HepG2 (cell line): Measurements from ENCODE around the gene LGI4. TPM values are rescaled to one million over a fixed set of nuclear protein-coding genes. Genes with fewer than 3 reads are reported as not detected.

Experiments used
- ATAC-seq: fragments of 200-7000 bp; cut with Tn5 transposase; 3 replicates; pipeline ENCODE4 v1.9.1; 2020; ENCODE audit warnings: mild to moderate bottlenecking, moderate library complexity
- BruUV-seq: library from RNA; stranded (reverse); fragments of 400-500 nt; replicated peaks from 2 replicates; lab custom pipeline; 2021; lab: Mats Ljungman, UMichigan
- CTCF ChIA-PET: fragments of 300-600 bp; formaldehyde crosslinking; extraction: SDS; loops from one replicate; lab custom pipeline; 2021; ENCODE audit warnings: low total read pairs, inconsistent platforms, low intra/inter-chr PET ratio; lab: Yijun Ruan, JAX
- POLR2A ChIA-PET: fragments of 350-600 bp; sonication (Branson Sonifier 250); formaldehyde crosslinking; loops from one replicate; lab custom pipeline; 2020; ENCODE audit warnings: antibody characterized with exemption, inconsistent platforms; lab: Yijun Ruan, JAX
- DNase-seq: peaks from one replicate; pipeline ENCODE4 v3.0.0-alpha.2; 2015; ENCODE audit warnings: low spot score
- FAIRE-seq: peaks from 3 replicates; lab custom pipeline; 2011; peaks lifted over from hg19 to GRCh38; lab: Jason Lieb, UNC
- H2AFZ ChIP-seq: one replicate; pipeline ENCODE4 v1.6.1; 2011; ENCODE audit warnings: low read length, inconsistent platforms
- H3K27ac ChIP-seq: fragments of 300-600 bp; 3 replicates; pipeline ENCODE4 v1.8.0; 2011; ENCODE audit warnings: mixed run types, mild to moderate bottlenecking, mixed read lengths, low read length, inconsistent platforms; ENCODE audit not compliant: insufficient read depth; ENCODE audit errors: extremely low read length
- H3K27me3 ChIP-seq, 2 experiments: fragments of 200-600 bp in 1 of 2; 2 replicates in 1 of 2; 3 replicates in 1 of 2; pipeline versions ENCODE4 v1.6.0 to v1.8.0; 2011; ENCODE audit warnings: low read length in 2 of 2, mild to moderate bottlenecking in 2 of 2, moderate library complexity in 2 of 2, inconsistent platforms in 1 of 2; ENCODE audit not compliant: insufficient read depth in 2 of 2, control insufficient read depth in 1 of 2
- H3K36me3 ChIP-seq, 2 experiments: fragments of 200-600 bp in 1 of 2; replicated peaks in 1 of 2; 2 replicates in 1 of 2; 3 replicates in 1 of 2; pipeline versions ENCODE4 v1.5.1 to v1.8.0; 2011; ENCODE audit warnings: low read length in 2 of 2, inconsistent platforms in 1 of 2; ENCODE audit not compliant: insufficient read depth in 2 of 2, control insufficient read depth in 1 of 2
- H3K4me1 ChIP-seq: 2 replicates; pipeline ENCODE4 v1.5.1; 2012; ENCODE audit warnings: low read length, inconsistent platforms; ENCODE audit not compliant: insufficient read depth
- H3K4me2 ChIP-seq: 2 replicates; pipeline ENCODE4 v1.6.0; 2011; ENCODE audit warnings: low read depth, low read length, inconsistent platforms
- H3K4me3 ChIP-seq, 3 experiments: fragments of 200-600 bp in 1 of 3; sonication (generic), shearing (Covaris generic) in 1 of 3; replicated peaks in 1 of 3; 2 replicates each; pipeline ENCODE4 v1.5.1; 2011 to 2016; ENCODE audit warnings: low read length in 3 of 3, inconsistent platforms in 2 of 3, low read depth in 2 of 3, mild to moderate bottlenecking in 2 of 3, control low read depth in 1 of 3, mixed read lengths in 1 of 3; ENCODE audit not compliant: insufficient read depth in 1 of 3
- H3K79me2 ChIP-seq: one replicate; pipeline ENCODE4 v1.6.1; 2011; ENCODE audit warnings: low read length, inconsistent platforms; ENCODE audit not compliant: insufficient read depth
- H3K9ac ChIP-seq: 2 replicates; pipeline ENCODE4 v1.6.0; 2011; ENCODE audit warnings: mild to moderate bottlenecking, low read depth, low read length, inconsistent platforms; ENCODE audit not compliant: insufficient read depth
- H3K9me3 ChIP-seq: 2 replicates; pipeline ENCODE4 v1.5.1; 2012; ENCODE audit warnings: mild to moderate bottlenecking, low read length
- H4K20me1 ChIP-seq: 2 replicates; pipeline ENCODE4 v1.6.0; 2011; ENCODE audit warnings: inconsistent platforms, mild to moderate bottlenecking, low read length, moderate library complexity; ENCODE audit not compliant: insufficient read depth
- KIAA2018 ChIP-seq: sonication (generic); formaldehyde crosslinking; IDR thresholded peaks from 2 replicates; pipeline ENCODE4 v1.5.0; 2020; ENCODE audit warnings: mild to moderate bottlenecking, missing genetic modification reagents, borderline replicate concordance
- PITX1 ChIP-seq: sonication (generic); formaldehyde crosslinking; IDR thresholded peaks from 2 replicates; pipeline ENCODE4 v1.5.1; 2020; ENCODE audit warnings: mild to moderate bottlenecking, missing genetic modification reagents
- TEAD3 ChIP-seq: optimal IDR thresholded peaks from 2 replicates; pipeline ENCODE3; 2016; ENCODE audit warnings: borderline replicate concordance
- ZFX ChIP-seq: sonication (generic); formaldehyde crosslinking; IDR thresholded peaks from 2 replicates; pipeline ENCODE4 v1.4.0; 2020; ENCODE audit warnings: mild to moderate bottlenecking, low read depth, missing genetic modification reagents, moderate library complexity
- ZNF296 ChIP-seq: sonication (generic); formaldehyde crosslinking; conservative IDR thresholded peaks from 2 replicates; pipeline ENCODE4 v1.5.0; 2020; ENCODE audit warnings: mild to moderate bottlenecking, missing genetic modification reagents
- ZNF652 ChIP-seq: IDR thresholded peaks from 2 replicates; pipeline ENCODE4 v1.6.1; 2016; ENCODE audit warnings: low read depth, borderline replicate concordance
- WGBS: methylation state at CpG from one replicate; pipeline ENCODE4 v1.1.6; 2017; ENCODE audit warnings: low lambda C conversion rate; 5-methylcytosine and 5-hydroxymethylcytosine counted together
- in situ Hi-C: cut with HindIII; loops from 2 replicates; pipeline ENCODE4 v1.10.0; 2017; ENCODE audit warnings: low pct_unique_long_range_greater_than_20kb; ENCODE audit not compliant: extremely low pct_ligation_motif_present
- intact Hi-C: fragments of 100-400 bp; cut with micrococcal nuclease; formaldehyde crosslinking; loops from one replicate; pipeline ENCODE4 v1.10.0; 2022; ENCODE audit not compliant: unreplicated experiment
- polyA plus RNA-seq, 8 experiments: library from polyadenylated mRNA; depleted of rRNA in 3 of 8; stranded (reverse) in 7 of 8; unstranded in 1 of 8; fragments of >200 nt; fragmentation: Illumina TruSeq in 4 of 8; extraction: Trizol in 4 of 8; gene quantifications; 2 replicates each; pipeline versions ENCODE4 v1.2.1 to v1.2.3, GENCODE V29; 2011 to 2016; ENCODE audit warnings: low read depth in 4 of 8, missing spikeins in 1 of 8, mixed read lengths in 1 of 8; ENCODE audit not compliant: insufficient read depth in 1 of 8
- total RNA-seq, 5 experiments: library from RNA; depleted of rRNA; stranded (reverse); fragments of >200 nt; fragmentation: Illumina TruSeq; extraction: Trizol; gene quantifications; 2 replicates each; pipeline ENCODE4 v1.2.3, GENCODE V29; 2016; ENCODE audit warnings: low read depth in 1 of 5
- TF ChIP-seq, protein P1 (sequence below): sonication (generic); formaldehyde crosslinking; IDR thresholded peaks from 2 replicates; pipeline ENCODE4 v1.4.0; 2020; ENCODE audit warnings: missing genetic modification reagents

LGI4 gene
- total and polyA plus RNA-seq, 2 of the 13 experiments (the other 11 are each of a cell fraction or from before 2014, with no cell fraction given), result 2.8 TPM; not detected in 1

GRCh38 chr19:35114353-35115176, 20.3 kb downstream of the LGI4 start:
- no peak for FAIRE-seq
- H3K4me2 ChIP-seq, result peak overlapping the region; percentile 72
- H3K4me1 ChIP-seq, result peaks cover 92% of the 10 kb centered on the region
- CTCF ChIA-PET, result interaction anchor here (1.9 kb wide), 1 partner anchor 21 kb away, joined by 11 read pairs; the partner anchor contains the start of gene LGI4
- 15% methylated on average over 16 of the region's 23 CpGs for WGBS
- POLR2A ChIA-PET, result no interaction called here
- 0 out of 2 replicates have a peak overlapping the region, but pooled peaks have one; percentile 3 for H3K9ac ChIP-seq
- 0 out of 5 replicates have a peak, but pooled peaks cover 0 to 6% of the 10 kb centered on the region in 2 experiments for H3K27me3 ChIP-seq
- peak; percentile 72 for ATAC-seq
- H4K20me1 ChIP-seq, result no peaks in the 10 kb centered on the region
- in situ Hi-C loops (no loop called here), intact Hi-C loops (no loop called here)
- H3K4me3 ChIP-seq, result peak overlapping the region; percentile 18 to 64 (median 29); a peak in 5 of 6 replicates
- BruUV-seq, result no TSS peak
- no peak overlapping the region for H3K27ac ChIP-seq
- no peak overlapping the region for H2AFZ ChIP-seq
- H3K79me2 ChIP-seq, result no peaks in the 10 kb centered on the region
- H3K36me3 ChIP-seq, result no peaks in the 10 kb centered on the region
- H3K9me3 ChIP-seq, result no peaks in the 10 kb centered on the region
- peak; percentile 43 for DNase-seq
- TF ChIP-seq PITX1 (CRISPR knock-in tag) (0 out of 2 replicates have a peak, but pooled peaks have one; percentile 23), ZNF652 (CRISPR knock-in tag) (peak; percentile 85), ZNF296 (CRISPR knock-in tag) (no peak), ZFX (CRISPR knock-in tag) (peak; percentile 21; the same call in 1 of the 2 replicates), TEAD3 (CRISPR knock-in tag) (peak; percentile 42), KIAA2018 (CRISPR knock-in tag) (no peak)
- TF ChIP-seq, protein P1, sequence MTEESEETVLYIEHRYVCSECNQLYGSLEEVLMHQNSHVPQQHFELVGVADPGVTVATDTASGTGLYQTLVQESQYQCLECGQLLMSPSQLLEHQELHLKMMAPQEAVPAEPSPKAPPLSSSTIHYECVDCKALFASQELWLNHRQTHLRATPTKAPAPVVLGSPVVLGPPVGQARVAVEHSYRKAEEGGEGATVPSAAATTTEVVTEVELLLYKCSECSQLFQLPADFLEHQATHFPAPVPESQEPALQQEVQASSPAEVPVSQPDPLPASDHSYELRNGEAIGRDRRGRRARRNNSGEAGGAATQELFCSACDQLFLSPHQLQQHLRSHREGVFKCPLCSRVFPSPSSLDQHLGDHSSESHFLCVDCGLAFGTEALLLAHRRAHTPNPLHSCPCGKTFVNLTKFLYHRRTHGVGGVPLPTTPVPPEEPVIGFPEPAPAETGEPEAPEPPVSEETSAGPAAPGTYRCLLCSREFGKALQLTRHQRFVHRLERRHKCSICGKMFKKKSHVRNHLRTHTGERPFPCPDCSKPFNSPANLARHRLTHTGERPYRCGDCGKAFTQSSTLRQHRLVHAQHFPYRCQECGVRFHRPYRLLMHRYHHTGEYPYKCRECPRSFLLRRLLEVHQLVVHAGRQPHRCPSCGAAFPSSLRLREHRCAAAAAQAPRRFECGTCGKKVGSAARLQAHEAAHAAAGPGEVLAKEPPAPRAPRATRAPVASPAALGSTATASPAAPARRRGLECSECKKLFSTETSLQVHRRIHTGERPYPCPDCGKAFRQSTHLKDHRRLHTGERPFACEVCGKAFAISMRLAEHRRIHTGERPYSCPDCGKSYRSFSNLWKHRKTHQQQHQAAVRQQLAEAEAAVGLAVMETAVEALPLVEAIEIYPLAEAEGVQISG (CRISPR knock-in tag), result 0 out of 2 replicates have a peak, but pooled peaks have one; percentile 31
